SK-N-SH treated with all-trans-retinoic acid at 6 μM for 48 hours (cell line): Measurements from ENCODE around the gene MBOAT2.

Experiments
- ATAC-seq: fragments of 200-7000 bp; cut with Tn5 transposase; 3 replicates; pipeline ENCODE4 v1.9.1; 2020; ENCODE audit warnings: mild to moderate bottlenecking, moderate library complexity
- ARNTL ChIP-seq: fragments of 450-650 bp; formaldehyde crosslinking; IDR thresholded peaks from 2 replicates; pipeline ENCODE4 v1.5.0; 2020; ENCODE audit warnings: low read depth, mild to moderate bottlenecking, moderate library complexity, borderline replicate concordance
- BACH2 ChIP-seq: fragments of 250-450 bp; sonication (Bioruptor Pico); IDR thresholded peaks from 2 replicates; pipeline ENCODE4 v1.9.0; 2021; ENCODE audit warnings: mild to moderate bottlenecking, borderline replicate concordance
- CSDC2 ChIP-seq: fragments of 250-450 bp; sonication (Bioruptor Pico); IDR thresholded peaks from 2 replicates; pipeline ENCODE4 v1.5.0; 2020; ENCODE audit warnings: mild to moderate bottlenecking, moderate library complexity
- ESRRG ChIP-seq: fragments of 250-450 bp; sonication (Bioruptor Pico); IDR thresholded peaks from 2 replicates; pipeline ENCODE4 v1.6.1; 2021; ENCODE audit warnings: mild to moderate bottlenecking
- GLIS3 ChIP-seq: fragments of 250-450 bp; sonication (Bioruptor Pico); IDR thresholded peaks from 2 replicates; pipeline ENCODE4 v1.5.0; 2020; ENCODE audit warnings: mild to moderate bottlenecking, moderate library complexity
- ISL1 ChIP-seq: fragments of 250-450 bp; sonication (Bioruptor Pico); IDR thresholded peaks from 2 replicates; pipeline ENCODE4 v2.1.2; 2022; ENCODE audit warnings: mild to moderate bottlenecking, moderate library complexity
- OSR1 ChIP-seq: fragments of 250-450 bp; sonication (Bioruptor Pico); IDR thresholded peaks from 2 replicates; pipeline ENCODE4 v1.8.0; 2022; ENCODE audit warnings: moderate library complexity, mild to moderate bottlenecking, inconsistent platforms
- TOX ChIP-seq: fragments of 250-450 bp; sonication (Bioruptor Pico); IDR thresholded peaks from 2 replicates; pipeline ENCODE4 v1.8.0; 2021; ENCODE audit warnings: mild to moderate bottlenecking, moderate library complexity, borderline replicate concordance
- ZC3H10 ChIP-seq: fragments of 250-450 bp; sonication (Bioruptor Pico); IDR thresholded peaks from 2 replicates; pipeline ENCODE4 v1.5.1; 2021; ENCODE audit warnings: mild to moderate bottlenecking, moderate library complexity
- ZFP3 ChIP-seq: fragments of 250-450 bp; sonication (Bioruptor Pico); IDR thresholded peaks from 2 replicates; pipeline ENCODE4 v1.5.0; 2020; ENCODE audit warnings: mild to moderate bottlenecking, moderate library complexity
- ZFP30 ChIP-seq: fragments of 450-650 bp; formaldehyde crosslinking; IDR thresholded peaks from 2 replicates; pipeline ENCODE4 v1.5.0; 2022; ENCODE audit warnings: mild to moderate bottlenecking, moderate library complexity
- ZNF565 ChIP-seq: fragments of 450-650 bp; formaldehyde crosslinking; conservative IDR thresholded peaks from 2 replicates; pipeline ENCODE4 v1.5.0; 2020; ENCODE audit warnings: low read depth, mild to moderate bottlenecking, moderate library complexity
- ZNF70 ChIP-seq: fragments of 450-650 bp; formaldehyde crosslinking; IDR thresholded peaks from 2 replicates; pipeline ENCODE4 v1.5.0; 2020; ENCODE audit warnings: mild to moderate bottlenecking, moderate library complexity
- ZNF8 ChIP-seq: fragments of 450-650 bp; formaldehyde crosslinking; IDR thresholded peaks from 2 replicates; pipeline ENCODE4 v1.5.0; 2020; ENCODE audit warnings: mild to moderate bottlenecking, moderate library complexity
- TF ChIP-seq, protein P1 (sequence below): fragments of 250-450 bp; sonication (Bioruptor Pico); IDR thresholded peaks from 2 replicates; pipeline ENCODE4 v1.5.0; 2020; ENCODE audit warnings: mild to moderate bottlenecking, moderate library complexity
- TF ChIP-seq, protein P2 (sequence below): fragments of 250-450 bp; sonication (Bioruptor Pico); IDR thresholded peaks from 2 replicates; pipeline ENCODE4 v1.8.0; 2020; ENCODE audit warnings: mild to moderate bottlenecking, moderate library complexity, borderline replicate concordance
- TF ChIP-seq, protein P3 (sequence below): fragments of 250-450 bp; sonication (Bioruptor Pico); IDR thresholded peaks from 2 replicates; pipeline ENCODE4 v1.5.1; 2021; ENCODE audit warnings: mild to moderate bottlenecking, moderate library complexity
- TF ChIP-seq, protein P4 (sequence below): fragments of 250-450 bp; sonication (Bioruptor Pico); IDR thresholded peaks from 2 replicates; pipeline ENCODE4 v1.5.1; 2020; ENCODE audit warnings: low read depth, mild to moderate bottlenecking, moderate library complexity

Gene MBOAT2

DNA sequence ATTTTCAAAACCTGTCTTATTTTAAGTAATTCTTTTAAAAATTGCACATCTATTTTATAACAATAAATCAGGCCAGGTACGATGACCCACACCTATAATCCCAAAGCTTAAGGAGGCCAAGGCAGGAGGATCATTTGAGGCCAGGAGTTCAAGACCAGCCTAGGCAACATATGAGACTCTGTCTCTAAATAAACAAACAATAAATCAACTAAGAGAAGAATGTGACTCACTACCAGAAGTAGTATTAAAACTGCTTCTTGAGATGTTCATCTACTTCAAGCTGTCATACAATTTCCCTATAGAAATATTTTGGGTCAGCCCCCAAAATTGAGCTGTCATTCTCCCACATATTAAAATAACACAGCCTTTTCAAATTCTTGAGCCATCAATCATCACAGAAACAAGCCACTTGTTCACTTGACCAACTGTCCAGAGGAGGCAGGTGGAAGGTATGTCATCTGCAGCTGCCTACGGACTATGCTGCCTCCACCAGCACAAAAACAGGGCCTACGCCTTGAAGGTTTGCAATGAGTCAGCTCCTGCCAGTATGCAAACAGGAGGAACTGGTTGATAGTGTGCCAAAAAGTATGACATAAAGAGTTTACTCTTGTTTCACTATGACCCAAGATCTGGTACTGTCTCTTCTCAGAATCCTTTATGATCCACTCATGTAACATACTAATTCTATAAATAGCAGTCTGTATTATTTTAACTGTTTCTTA is 199.7 kb downstream of the MBOAT2 start (continued):
- TF ChIP-seq, protein P1, sequence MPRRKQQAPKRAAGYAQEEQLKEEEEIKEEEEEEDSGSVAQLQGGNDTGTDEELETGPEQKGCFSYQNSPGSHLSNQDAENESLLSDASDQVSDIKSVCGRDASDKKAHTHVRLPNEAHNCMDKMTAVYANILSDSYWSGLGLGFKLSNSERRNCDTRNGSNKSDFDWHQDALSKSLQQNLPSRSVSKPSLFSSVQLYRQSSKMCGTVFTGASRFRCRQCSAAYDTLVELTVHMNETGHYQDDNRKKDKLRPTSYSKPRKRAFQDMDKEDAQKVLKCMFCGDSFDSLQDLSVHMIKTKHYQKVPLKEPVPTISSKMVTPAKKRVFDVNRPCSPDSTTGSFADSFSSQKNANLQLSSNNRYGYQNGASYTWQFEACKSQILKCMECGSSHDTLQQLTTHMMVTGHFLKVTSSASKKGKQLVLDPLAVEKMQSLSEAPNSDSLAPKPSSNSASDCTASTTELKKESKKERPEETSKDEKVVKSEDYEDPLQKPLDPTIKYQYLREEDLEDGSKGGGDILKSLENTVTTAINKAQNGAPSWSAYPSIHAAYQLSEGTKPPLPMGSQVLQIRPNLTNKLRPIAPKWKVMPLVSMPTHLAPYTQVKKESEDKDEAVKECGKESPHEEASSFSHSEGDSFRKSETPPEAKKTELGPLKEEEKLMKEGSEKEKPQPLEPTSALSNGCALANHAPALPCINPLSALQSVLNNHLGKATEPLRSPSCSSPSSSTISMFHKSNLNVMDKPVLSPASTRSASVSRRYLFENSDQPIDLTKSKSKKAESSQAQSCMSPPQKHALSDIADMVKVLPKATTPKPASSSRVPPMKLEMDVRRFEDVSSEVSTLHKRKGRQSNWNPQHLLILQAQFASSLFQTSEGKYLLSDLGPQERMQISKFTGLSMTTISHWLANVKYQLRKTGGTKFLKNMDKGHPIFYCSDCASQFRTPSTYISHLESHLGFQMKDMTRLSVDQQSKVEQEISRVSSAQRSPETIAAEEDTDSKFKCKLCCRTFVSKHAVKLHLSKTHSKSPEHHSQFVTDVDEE (CRISPR knock-in tag) = no peak
- TF ChIP-seq BACH2 (no peak), GLIS3 (no peak)

DNA sequence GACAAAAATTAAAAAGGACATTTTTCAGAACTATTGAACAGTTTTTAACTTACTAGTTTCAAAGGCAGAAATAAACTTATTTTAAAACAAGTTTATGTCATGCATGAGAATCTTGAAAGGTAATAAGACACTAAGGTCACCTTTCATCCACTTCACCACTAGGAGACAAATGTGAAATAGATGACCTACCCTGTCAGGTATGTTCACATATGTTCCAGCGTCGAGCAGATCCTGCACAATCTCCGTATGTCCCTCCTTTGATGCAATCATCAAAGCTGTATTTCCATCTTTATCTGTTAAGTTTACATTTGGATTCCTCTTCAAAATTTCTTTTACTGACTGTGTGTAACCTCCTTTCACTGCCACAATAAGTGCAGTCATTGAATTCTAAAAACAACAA is 200.7 kb downstream of the MBOAT2 start:
- ATAC-seq = no peak
- TF ChIP-seq ESRRG (CRISPR knock-in tag) (no peak), ZNF8 (CRISPR knock-in tag) (no peak), ARNTL (CRISPR knock-in tag) (no peak), ZFP3 (CRISPR knock-in tag) (no peak), OSR1 (CRISPR knock-in tag) (no peak), GLIS3 (no peak), ZNF70 (CRISPR knock-in tag) (no peak), ZNF565 (CRISPR knock-in tag) (no peak), CSDC2 (CRISPR knock-in tag) (no peak), TOX (no peak), ZFP30 (CRISPR knock-in tag) (no peak), ZC3H10 (CRISPR knock-in tag) (no peak), ISL1 (CRISPR knock-in tag) (no peak)
- TF ChIP-seq, protein P2, sequence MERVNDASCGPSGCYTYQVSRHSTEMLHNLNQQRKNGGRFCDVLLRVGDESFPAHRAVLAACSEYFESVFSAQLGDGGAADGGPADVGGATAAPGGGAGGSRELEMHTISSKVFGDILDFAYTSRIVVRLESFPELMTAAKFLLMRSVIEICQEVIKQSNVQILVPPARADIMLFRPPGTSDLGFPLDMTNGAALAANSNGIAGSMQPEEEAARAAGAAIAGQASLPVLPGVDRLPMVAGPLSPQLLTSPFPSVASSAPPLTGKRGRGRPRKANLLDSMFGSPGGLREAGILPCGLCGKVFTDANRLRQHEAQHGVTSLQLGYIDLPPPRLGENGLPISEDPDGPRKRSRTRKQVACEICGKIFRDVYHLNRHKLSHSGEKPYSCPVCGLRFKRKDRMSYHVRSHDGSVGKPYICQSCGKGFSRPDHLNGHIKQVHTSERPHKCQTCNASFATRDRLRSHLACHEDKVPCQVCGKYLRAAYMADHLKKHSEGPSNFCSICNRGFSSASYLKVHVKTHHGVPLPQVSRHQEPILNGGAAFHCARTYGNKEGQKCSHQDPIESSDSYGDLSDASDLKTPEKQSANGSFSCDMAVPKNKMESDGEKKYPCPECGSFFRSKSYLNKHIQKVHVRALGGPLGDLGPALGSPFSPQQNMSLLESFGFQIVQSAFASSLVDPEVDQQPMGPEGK (CRISPR knock-in tag) = no peak
- TF ChIP-seq, protein P3, sequence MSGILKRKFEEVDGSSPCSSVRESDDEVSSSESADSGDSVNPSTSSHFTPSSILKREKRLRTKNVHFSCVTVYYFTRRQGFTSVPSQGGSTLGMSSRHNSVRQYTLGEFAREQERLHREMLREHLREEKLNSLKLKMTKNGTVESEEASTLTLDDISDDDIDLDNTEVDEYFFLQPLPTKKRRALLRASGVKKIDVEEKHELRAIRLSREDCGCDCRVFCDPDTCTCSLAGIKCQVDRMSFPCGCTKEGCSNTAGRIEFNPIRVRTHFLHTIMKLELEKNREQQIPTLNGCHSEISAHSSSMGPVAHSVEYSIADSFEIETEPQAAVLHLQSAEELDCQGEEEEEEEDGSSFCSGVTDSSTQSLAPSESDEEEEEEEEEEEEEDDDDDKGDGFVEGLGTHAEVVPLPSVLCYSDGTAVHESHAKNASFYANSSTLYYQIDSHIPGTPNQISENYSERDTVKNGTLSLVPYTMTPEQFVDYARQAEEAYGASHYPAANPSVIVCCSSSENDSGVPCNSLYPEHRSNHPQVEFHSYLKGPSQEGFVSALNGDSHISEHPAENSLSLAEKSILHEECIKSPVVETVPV (CRISPR knock-in tag) = no peak
- TF ChIP-seq, protein P4, sequence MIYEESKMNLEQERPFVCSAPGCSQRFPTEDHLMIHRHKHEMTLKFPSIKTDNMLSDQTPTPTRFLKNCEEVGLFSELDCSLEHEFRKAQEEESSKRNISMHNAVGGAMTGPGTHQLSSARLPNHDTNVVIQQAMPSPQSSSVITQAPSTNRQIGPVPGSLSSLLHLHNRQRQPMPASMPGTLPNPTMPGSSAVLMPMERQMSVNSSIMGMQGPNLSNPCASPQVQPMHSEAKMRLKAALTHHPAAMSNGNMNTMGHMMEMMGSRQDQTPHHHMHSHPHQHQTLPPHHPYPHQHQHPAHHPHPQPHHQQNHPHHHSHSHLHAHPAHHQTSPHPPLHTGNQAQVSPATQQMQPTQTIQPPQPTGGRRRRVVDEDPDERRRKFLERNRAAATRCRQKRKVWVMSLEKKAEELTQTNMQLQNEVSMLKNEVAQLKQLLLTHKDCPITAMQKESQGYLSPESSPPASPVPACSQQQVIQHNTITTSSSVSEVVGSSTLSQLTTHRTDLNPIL = no peak
